ENCODE results near the gene FNBP1. TPM values are rescaled to one million over a fixed set of nuclear protein-coding genes. Genes with fewer than 3 reads are reported as not detected.
"Not testable (repeated sequence)": the region's sequence is repeated elsewhere in the genome, so short reads cannot be mapped to it uniquely, and the experiment has no call there.

Gene FNBP1
- polyA plus RNA-seq, 1 of the 3 experiments (the other 2 are of a cell fraction), result 11.0 TPM

DNA sequence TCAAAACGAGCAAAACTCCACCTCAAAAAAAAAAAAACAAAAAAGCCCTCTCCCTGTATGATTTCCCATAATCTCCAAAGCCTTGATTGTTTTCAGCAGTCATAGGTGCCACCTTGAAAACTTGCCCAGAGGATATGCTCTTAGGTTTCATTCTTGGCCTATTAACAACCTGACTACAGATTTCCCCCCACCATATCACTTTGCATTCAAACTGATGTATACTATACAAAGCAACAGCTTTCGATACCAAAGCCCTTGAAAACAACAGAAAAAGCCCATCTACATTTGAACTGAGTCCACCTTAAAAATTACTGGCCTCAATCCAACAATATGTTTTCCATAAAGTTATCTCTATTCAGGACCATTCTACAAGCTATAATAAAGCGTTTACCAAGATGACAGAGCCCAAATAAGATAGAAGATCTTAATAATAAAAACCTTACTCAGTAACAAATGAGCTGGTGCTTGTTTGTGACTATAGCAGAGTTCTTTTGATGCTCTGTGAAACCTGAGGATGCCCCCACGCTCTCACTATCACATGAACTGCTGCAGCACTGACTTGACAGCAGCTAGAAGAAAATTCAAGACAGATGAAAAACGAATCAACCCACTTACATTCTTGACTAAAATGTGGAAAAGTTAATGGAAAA is 44.4 kb downstream of the FNBP1 start (continued):
- TF ChIP-seq, protein P1, sequence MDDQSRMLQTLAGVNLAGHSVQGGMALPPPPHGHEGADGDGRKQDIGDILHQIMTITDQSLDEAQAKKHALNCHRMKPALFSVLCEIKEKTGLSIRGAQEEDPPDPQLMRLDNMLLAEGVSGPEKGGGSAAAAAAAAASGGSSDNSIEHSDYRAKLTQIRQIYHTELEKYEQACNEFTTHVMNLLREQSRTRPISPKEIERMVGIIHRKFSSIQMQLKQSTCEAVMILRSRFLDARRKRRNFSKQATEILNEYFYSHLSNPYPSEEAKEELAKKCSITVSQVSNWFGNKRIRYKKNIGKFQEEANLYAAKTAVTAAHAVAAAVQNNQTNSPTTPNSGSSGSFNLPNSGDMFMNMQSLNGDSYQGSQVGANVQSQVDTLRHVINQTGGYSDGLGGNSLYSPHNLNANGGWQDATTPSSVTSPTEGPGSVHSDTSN (IDR thresholded peaks at IDR 0.05), result 0 out of 2 replicates have a peak, but pooled peaks have one; percentile 5
- TF ChIP-seq, protein P2, sequence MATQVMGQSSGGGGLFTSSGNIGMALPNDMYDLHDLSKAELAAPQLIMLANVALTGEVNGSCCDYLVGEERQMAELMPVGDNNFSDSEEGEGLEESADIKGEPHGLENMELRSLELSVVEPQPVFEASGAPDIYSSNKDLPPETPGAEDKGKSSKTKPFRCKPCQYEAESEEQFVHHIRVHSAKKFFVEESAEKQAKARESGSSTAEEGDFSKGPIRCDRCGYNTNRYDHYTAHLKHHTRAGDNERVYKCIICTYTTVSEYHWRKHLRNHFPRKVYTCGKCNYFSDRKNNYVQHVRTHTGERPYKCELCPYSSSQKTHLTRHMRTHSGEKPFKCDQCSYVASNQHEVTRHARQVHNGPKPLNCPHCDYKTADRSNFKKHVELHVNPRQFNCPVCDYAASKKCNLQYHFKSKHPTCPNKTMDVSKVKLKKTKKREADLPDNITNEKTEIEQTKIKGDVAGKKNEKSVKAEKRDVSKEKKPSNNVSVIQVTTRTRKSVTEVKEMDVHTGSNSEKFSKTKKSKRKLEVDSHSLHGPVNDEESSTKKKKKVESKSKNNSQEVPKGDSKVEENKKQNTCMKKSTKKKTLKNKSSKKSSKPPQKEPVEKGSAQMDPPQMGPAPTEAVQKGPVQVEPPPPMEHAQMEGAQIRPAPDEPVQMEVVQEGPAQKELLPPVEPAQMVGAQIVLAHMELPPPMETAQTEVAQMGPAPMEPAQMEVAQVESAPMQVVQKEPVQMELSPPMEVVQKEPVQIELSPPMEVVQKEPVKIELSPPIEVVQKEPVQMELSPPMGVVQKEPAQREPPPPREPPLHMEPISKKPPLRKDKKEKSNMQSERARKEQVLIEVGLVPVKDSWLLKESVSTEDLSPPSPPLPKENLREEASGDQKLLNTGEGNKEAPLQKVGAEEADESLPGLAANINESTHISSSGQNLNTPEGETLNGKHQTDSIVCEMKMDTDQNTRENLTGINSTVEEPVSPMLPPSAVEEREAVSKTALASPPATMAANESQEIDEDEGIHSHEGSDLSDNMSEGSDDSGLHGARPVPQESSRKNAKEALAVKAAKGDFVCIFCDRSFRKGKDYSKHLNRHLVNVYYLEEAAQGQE (IDR thresholded peaks at IDR 0.05; ENCODE audit: low read depth, low read length), result no peak
- TF ChIP-seq GATA2 (CRISPR knock-in tag; IDR thresholded peaks at IDR 0.05), result peak; percentile 87
- peak; percentile 62; the same call in 1 of the 2 replicates for TF ChIP-seq NFIC (IDR thresholded peaks at IDR 0.05; ENCODE audit: borderline replicate concordance)
- TF ChIP-seq MXI1 (IDR thresholded peaks at IDR 0.05; ENCODE audit: low read depth, low read length), result peak; percentile 81

DNA sequence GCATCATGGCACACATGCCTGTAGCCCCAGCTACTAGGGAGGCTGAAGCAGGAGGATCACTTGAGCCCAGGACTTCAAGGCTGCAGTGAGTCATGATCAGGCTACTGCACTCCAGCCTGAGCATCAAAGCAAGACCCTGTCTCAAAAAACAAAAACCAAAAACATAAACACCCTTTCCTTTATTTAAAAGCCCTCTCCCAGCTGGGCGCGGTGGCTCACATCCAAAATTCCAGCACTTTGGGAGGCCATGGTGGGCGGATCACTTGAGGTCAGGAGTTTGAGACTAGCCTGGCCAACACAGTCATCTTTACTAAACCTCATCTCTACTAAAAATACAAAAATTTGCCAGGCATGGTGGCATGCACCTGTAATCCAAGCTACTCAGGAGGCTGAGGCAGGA is 45.3 kb downstream of the FNBP1 start:
- H3K27ac ChIP-seq (ENCODE audit: low read depth in 2 of 2, low read length in 1 of 2), result peak overlapping the region in 1 of 2 experiments; percentile 71; a peak in 1 of 4 replicates
- H3F3A ChIP-seq (replicated peaks; ENCODE audit: insufficient read depth), result peaks cover 30% of the 10 kb centered on the region
- H3K9me2 ChIP-seq; H3K9ac ChIP-seq; H2AFZ ChIP-seq (ENCODE audit: low read depth); POLR2A ChIA-PET; H3K36me3 ChIP-seq (replicated peaks in 1 of 2; ENCODE audit: control insufficient read depth in 1 of 2, insufficient read depth in 2 of 2, low read length in 1 of 2); H3K27me3 ChIP-seq (ENCODE audit: insufficient read depth); DNase-seq; H3K4me2 ChIP-seq; H3K9me3 ChIP-seq; H3K4me3 ChIP-seq (ENCODE audit: low read depth in 2 of 2, low read length in 1 of 2); H4K20me1 ChIP-seq (ENCODE audit: insufficient read depth): not testable (repeated sequence)
- WGBS (ENCODE audit: low lambda C conversion rate), result 88% methylated on average over 3 of the region's 3 CpGs
- peaks cover 6 to 31% of the 10 kb centered on the region in 2 experiments for H3K4me1 ChIP-seq (ENCODE audit: control insufficient read depth in 1 of 2, insufficient read depth in 2 of 2, low read depth in 1 of 2, low read length in 1 of 2)
- peaks cover 34% of the 10 kb centered on the region for H3K79me2 ChIP-seq (ENCODE audit: insufficient read depth)
- CTCF ChIA-PET, result interaction anchor here (1.1 kb wide), 1 partner anchor 42 kb away, joined by 4 read pairs; no protein-coding TSS in a partner anchor

DNA sequence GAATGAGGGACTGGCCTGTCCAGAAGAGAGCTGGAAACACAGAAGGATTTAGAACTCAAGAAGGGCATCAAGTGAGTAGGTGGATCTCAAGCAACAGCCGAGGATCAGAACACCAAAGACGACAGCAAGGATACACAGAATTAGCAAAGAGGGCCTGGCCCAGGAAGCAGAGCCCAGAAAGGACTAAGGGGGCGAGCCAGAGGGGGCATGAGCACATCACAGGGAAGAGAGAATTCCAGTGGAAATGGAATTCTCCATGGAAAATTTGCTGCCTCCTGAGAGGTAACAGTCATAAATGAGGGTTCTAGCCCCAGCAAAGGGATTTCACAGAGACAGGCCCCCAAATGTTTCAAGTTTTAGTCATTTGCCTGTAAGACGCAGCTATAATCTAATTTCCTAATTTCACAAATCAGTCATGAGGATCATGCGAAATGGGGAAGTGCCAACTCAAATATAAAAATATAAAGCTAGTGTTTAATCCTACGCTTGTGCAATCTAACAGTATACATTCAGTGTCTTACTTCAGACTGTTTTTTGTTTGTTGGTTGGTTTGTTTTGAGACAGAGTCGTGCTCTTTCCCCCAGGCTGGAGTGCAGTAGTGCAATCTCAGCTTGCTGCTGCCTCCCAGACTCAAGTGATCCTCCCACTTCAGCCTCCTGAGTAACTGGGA is 46.7 kb downstream of the FNBP1 start:
- DNase-seq, result no peak
- no peaks in the 10 kb centered on the region for H3K9me3 ChIP-seq
- H3K27me3 ChIP-seq (ENCODE audit: insufficient read depth), result no peaks in the 10 kb centered on the region
- no peak overlapping the region for H3K9ac ChIP-seq
- CTCF ChIA-PET, result interaction anchor here (1.2 kb wide), 1 partner anchor 12 kb away, joined by 4 read pairs; no protein-coding TSS in a partner anchor
- H2AFZ ChIP-seq (ENCODE audit: low read depth), result no peak overlapping the region
- H3K4me2 ChIP-seq, result no peak overlapping the region
- WGBS (ENCODE audit: low lambda C conversion rate), result 80% methylated on average over 7 of the region's 7 CpGs
- peak overlapping the region in 1 of 2 experiments; percentile 48; a peak in 2 of 4 replicates for H3K27ac ChIP-seq (ENCODE audit: low read depth in 2 of 2, low read length in 1 of 2)
- H3K4me3 ChIP-seq (ENCODE audit: low read depth in 2 of 2, low read length in 1 of 2), result no peak overlapping the region
- POLR2A ChIA-PET, result no interaction called here
- H3K9me2 ChIP-seq, result no peaks in the 10 kb centered on the region
- H3F3A ChIP-seq (replicated peaks; ENCODE audit: insufficient read depth), result peaks cover 42% of the 10 kb centered on the region
- H3K36me3 ChIP-seq (replicated peaks in 1 of 2; ENCODE audit: control insufficient read depth in 1 of 2, insufficient read depth in 2 of 2, low read length in 1 of 2), result no peaks in the 10 kb centered on the region
- no peaks in the 10 kb centered on the region for H4K20me1 ChIP-seq (ENCODE audit: insufficient read depth)
- H3K79me2 ChIP-seq (ENCODE audit: insufficient read depth), result peaks cover 32% of the 10 kb centered on the region
- H3K4me1 ChIP-seq (ENCODE audit: control insufficient read depth in 1 of 2, insufficient read depth in 2 of 2, low read depth in 1 of 2, low read length in 1 of 2), result peaks cover 8 to 34% of the 10 kb centered on the region in 2 experiments
- TF ChIP-seq ELF1 (IDR thresholded peaks at IDR 0.05) (no peak), RXRA (IDR thresholded peaks at IDR 0.05; ENCODE audit: borderline replicate concordance, low read depth) (no peak), TEAD4 (IDR thresholded peaks at IDR 0.05; ENCODE audit: borderline replicate concordance, insufficient read depth) (no peak), TAF1 (IDR thresholded peaks at IDR 0.05; ENCODE audit: borderline replicate concordance, low read depth, low read length) (no peak), GABPA (IDR thresholded peaks at IDR 0.05; ENCODE audit: low read depth) (no peak), RCOR1 (IDR thresholded peaks at IDR 0.05; ENCODE audit: low read length) (no peak), EZH2phosphoT487 (IDR thresholded peaks at IDR 0.05; ENCODE audit: borderline replicate concordance, low read depth) (no peak), MEF2A (IDR thresholded peaks at IDR 0.05; ENCODE audit: borderline replicate concordance, low read depth) (no peak)
- TF ChIP-seq, protein P3, sequence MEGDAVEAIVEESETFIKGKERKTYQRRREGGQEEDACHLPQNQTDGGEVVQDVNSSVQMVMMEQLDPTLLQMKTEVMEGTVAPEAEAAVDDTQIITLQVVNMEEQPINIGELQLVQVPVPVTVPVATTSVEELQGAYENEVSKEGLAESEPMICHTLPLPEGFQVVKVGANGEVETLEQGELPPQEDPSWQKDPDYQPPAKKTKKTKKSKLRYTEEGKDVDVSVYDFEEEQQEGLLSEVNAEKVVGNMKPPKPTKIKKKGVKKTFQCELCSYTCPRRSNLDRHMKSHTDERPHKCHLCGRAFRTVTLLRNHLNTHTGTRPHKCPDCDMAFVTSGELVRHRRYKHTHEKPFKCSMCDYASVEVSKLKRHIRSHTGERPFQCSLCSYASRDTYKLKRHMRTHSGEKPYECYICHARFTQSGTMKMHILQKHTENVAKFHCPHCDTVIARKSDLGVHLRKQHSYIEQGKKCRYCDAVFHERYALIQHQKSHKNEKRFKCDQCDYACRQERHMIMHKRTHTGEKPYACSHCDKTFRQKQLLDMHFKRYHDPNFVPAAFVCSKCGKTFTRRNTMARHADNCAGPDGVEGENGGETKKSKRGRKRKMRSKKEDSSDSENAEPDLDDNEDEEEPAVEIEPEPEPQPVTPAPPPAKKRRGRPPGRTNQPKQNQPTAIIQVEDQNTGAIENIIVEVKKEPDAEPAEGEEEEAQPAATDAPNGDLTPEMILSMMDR (IDR thresholded peaks at IDR 0.05), result no peak
- TF ChIP-seq, protein P4, sequence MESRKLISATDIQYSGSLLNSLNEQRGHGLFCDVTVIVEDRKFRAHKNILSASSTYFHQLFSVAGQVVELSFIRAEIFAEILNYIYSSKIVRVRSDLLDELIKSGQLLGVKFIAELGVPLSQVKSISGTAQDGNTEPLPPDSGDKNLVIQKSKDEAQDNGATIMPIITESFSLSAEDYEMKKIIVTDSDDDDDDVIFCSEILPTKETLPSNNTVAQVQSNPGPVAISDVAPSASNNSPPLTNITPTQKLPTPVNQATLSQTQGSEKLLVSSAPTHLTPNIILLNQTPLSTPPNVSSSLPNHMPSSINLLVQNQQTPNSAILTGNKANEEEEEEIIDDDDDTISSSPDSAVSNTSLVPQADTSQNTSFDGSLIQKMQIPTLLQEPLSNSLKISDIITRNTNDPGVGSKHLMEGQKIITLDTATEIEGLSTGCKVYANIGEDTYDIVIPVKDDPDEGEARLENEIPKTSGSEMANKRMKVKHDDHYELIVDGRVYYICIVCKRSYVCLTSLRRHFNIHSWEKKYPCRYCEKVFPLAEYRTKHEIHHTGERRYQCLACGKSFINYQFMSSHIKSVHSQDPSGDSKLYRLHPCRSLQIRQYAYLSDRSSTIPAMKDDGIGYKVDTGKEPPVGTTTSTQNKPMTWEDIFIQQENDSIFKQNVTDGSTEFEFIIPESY (IDR thresholded peaks at IDR 0.05; ENCODE audit: borderline replicate concordance, low read depth), result no peak
